ENCODE measurements around the gene TINCR. TPM values are rescaled to one million over a fixed set of nuclear protein-coding genes. Genes with fewer than 3 reads are reported as not detected.

TINCR gene
- total and polyA plus RNA-seq, 2 of the 13 experiments (the other 11 are each of a cell fraction or from before 2014, with no cell fraction given): 0.17 to 0.33 TPM

GRCh38 chr19:5536337-5536894, 31.3 kb downstream of the TINCR start:
- intact Hi-C loops (cut with micrococcal nuclease; ENCODE audit: unreplicated experiment) (no loop called here), in situ Hi-C loops (cut with HindIII; ENCODE audit: extremely low pct_ligation_motif_present, low pct_unique_long_range_greater_than_20kb) (no loop called here)
- Histone ChIP-seq H3K27me3 (ENCODE audit: control insufficient read depth in 1 of 2, insufficient read depth in 2 of 2, low read length in 2 of 2) (peaks cover 0 to 1% of the 10 kb centered on the region in 2 experiments; a peak in 1 of 5 replicates), H3K9me3 (ENCODE audit: low read length) (peaks cover 21% of the 10 kb centered on the region), H2AFZ (ENCODE audit: low read length) (no peak overlapping the region), H3K4me1 (ENCODE audit: insufficient read depth, low read length) (no peaks in the 10 kb centered on the region), H3K27ac (ENCODE audit: extremely low read length, insufficient read depth, low read length) (no peak overlapping the region), H3K36me3 (replicated peaks in 1 of 2; ENCODE audit: control insufficient read depth in 1 of 2, insufficient read depth in 2 of 2, low read length in 2 of 2) (no peaks in the 10 kb centered on the region), H3K79me2 (ENCODE audit: insufficient read depth, low read length) (no peaks in the 10 kb centered on the region), H3K9ac (ENCODE audit: insufficient read depth, low read depth, low read length) (no peak overlapping the region), H3K4me2 (ENCODE audit: low read depth, low read length) (no peak overlapping the region), H3K4me3 (replicated peaks in 1 of 3; ENCODE audit: insufficient read depth in 1 of 3, low read depth in 2 of 3, low read length in 3 of 3) (no peak overlapping the region), H4K20me1 (ENCODE audit: insufficient read depth, low read length) (no peaks in the 10 kb centered on the region)
- DNase-seq (ENCODE audit: low spot score) (no peak), ATAC-seq (no peak), FAIRE-seq (no peak)
- CTCF ChIA-PET (ENCODE audit: low intra/inter-chr PET ratio, low total read pairs): no interaction called here
- WGBS (ENCODE audit: low lambda C conversion rate): 67% methylated on average over 7 of the region's 38 CpGs
- BruUV-seq (replicated peaks): no TSS peak
- TF ChIP-seq ZNF768 (CRISPR knock-in tag; IDR thresholded peaks at IDR 0.05): peak; percentile 91
- no peak for TF ChIP-seq BRCA1 (CRISPR knock-in tag; IDR thresholded peaks at IDR 0.05)
- TF ChIP-seq ZBTB33 (CRISPR knock-in tag; IDR thresholded peaks at IDR 0.05): 0 out of 2 replicates have a peak, but pooled peaks have one; percentile 29
- TF ChIP-seq, protein P1, sequence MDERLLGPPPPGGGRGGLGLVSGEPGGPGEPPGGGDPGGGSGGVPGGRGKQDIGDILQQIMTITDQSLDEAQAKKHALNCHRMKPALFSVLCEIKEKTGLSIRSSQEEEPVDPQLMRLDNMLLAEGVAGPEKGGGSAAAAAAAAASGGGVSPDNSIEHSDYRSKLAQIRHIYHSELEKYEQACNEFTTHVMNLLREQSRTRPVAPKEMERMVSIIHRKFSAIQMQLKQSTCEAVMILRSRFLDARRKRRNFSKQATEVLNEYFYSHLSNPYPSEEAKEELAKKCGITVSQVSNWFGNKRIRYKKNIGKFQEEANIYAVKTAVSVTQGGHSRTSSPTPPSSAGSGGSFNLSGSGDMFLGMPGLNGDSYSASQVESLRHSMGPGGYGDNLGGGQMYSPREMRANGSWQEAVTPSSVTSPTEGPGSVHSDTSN (CRISPR knock-in tag; IDR thresholded peaks at IDR 0.05): no peak
- no peak for TF ChIP-seq CEBPG (CRISPR knock-in tag; IDR thresholded peaks at IDR 0.05)
- POLR2A ChIA-PET: no interaction called here

All from HepG2 (cell line).